22Rv1 (cell line): ENCODE results near the gene CETN1.

Experiments used
- ZFX ChIP-seq: fragments of 450-650 bp; IDR thresholded peaks from 2 replicates; pipeline ENCODE4 v1.6.1; 2017; ENCODE audit warnings: antibody characterized with exemption, borderline replicate concordance
- TF ChIP-seq, protein P1 (sequence below): fragments of 450-650 bp; IDR thresholded peaks from 2 replicates; pipeline ENCODE4 v1.5.1; 2017; ENCODE audit warnings: mild to moderate bottlenecking

DNA sequence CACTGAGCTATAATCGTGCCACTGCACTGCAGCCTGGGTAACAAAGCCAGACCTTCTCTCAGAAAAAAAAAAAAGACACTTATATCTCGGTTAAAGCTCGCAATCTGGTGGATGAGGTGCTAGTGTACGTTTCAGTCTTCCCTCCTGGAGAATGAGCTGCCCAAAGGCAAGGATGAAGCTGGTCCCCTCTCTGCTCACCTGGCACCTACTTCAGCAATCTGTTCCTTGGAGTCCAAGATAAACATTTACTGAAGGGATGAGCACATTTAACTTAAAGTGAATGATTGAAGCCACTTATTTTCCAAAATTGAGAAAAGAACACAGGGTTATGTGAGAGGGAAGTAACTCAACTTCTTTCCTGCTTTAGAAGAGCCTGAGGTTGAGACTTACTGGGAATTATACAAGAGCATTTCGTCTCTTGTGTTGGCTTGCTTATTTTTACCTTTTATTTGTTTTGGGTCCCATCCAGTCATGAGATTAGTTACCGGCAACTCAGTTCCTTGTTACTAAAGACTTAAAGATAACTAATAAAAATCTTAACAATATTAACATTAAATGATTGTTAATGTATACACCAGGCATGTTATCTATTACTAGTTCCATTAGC lies 46.1 kb upstream of the CETN1 start:
- TF ChIP-seq, protein P1, sequence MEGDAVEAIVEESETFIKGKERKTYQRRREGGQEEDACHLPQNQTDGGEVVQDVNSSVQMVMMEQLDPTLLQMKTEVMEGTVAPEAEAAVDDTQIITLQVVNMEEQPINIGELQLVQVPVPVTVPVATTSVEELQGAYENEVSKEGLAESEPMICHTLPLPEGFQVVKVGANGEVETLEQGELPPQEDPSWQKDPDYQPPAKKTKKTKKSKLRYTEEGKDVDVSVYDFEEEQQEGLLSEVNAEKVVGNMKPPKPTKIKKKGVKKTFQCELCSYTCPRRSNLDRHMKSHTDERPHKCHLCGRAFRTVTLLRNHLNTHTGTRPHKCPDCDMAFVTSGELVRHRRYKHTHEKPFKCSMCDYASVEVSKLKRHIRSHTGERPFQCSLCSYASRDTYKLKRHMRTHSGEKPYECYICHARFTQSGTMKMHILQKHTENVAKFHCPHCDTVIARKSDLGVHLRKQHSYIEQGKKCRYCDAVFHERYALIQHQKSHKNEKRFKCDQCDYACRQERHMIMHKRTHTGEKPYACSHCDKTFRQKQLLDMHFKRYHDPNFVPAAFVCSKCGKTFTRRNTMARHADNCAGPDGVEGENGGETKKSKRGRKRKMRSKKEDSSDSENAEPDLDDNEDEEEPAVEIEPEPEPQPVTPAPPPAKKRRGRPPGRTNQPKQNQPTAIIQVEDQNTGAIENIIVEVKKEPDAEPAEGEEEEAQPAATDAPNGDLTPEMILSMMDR: no peak
- TF ChIP-seq ZFX: no peak
